GM23338 (cell line): ENCODE measurements around the gene SMYD3. TPM values are rescaled to one million over a fixed set of nuclear protein-coding genes. Genes with fewer than 3 reads are reported as not detected.

Experiments
- ATAC-seq: fragments of 200-7000 bp; cut with Tn5 transposase; 3 replicates; pipeline ENCODE4 v1.9.1; 2020
- DNase-seq: peaks from one replicate; pipeline ENCODE4 v3.0.0-alpha.2; 2015; ENCODE audit warnings: low spot score
- H2AFZ ChIP-seq: fragments of 200-600 bp; sonication (generic); 2 replicates; pipeline ENCODE4 v1.8.0; 2016; ENCODE audit warnings: antibody characterized with exemption, mild to moderate bottlenecking, moderate library complexity
- H3F3A ChIP-seq: fragments of 200-600 bp; sonication (generic); replicated peaks from 2 replicates; pipeline ENCODE4 v1.8.0; 2017; ENCODE audit warnings: antibody characterized with exemption, mixed run types, low read depth
- H3K27ac ChIP-seq: fragments of 200-600 bp; sonication (generic); 2 replicates; pipeline ENCODE4 v1.6.1; 2016; ENCODE audit warnings: low read depth
- H3K27me3 ChIP-seq: fragments of 200-600 bp; sonication (generic); 2 replicates; pipeline ENCODE4 v1.8.0; 2016; ENCODE audit warnings: mild to moderate bottlenecking, mixed run types, moderate library complexity; ENCODE audit not compliant: insufficient read depth
- H3K36me3 ChIP-seq: fragments of 200-600 bp; sonication (generic); 2 replicates; pipeline ENCODE4 v1.8.0; 2016; ENCODE audit warnings: mild to moderate bottlenecking; ENCODE audit not compliant: insufficient read depth
- H3K4me1 ChIP-seq: fragments of 200-600 bp; sonication (generic); 2 replicates; pipeline ENCODE4 v1.8.0; 2016; ENCODE audit warnings: mild to moderate bottlenecking, moderate library complexity; ENCODE audit not compliant: insufficient read depth
- H3K4me2 ChIP-seq: fragments of 200-600 bp; sonication (generic); 2 replicates; pipeline ENCODE4 v1.7.1; 2017; ENCODE audit warnings: mixed run types
- H3K4me3 ChIP-seq: fragments of 200-600 bp; sonication (generic); 2 replicates; pipeline ENCODE4 v1.6.1; 2016; ENCODE audit warnings: mixed run types
- H3K79me2 ChIP-seq: fragments of 200-600 bp; sonication (generic); replicated peaks from 2 replicates; pipeline ENCODE4 v1.8.0; 2017; ENCODE audit warnings: mild to moderate bottlenecking; ENCODE audit not compliant: insufficient read depth
- H3K9me2 ChIP-seq: fragments of 200-600 bp; sonication (generic); 2 replicates; pipeline ENCODE4 v1.8.0; 2017; ENCODE audit not compliant: insufficient read depth
- H4K20me1 ChIP-seq: fragments of 200-600 bp; sonication (generic); replicated peaks from 2 replicates; pipeline ENCODE4 v1.8.0; 2017; ENCODE audit warnings: mild to moderate bottlenecking; ENCODE audit not compliant: insufficient read depth
- H3K27ac Mint-ChIP-seq: 2 replicates; pipeline ENCODE4 v1.8.0; 2020; ENCODE audit warnings: inconsistent platforms, mild to moderate bottlenecking, moderate library complexity, mixed read lengths
- H3K27me3 Mint-ChIP-seq: 3 replicates; pipeline ENCODE4 v1.8.0; 2022; ENCODE audit warnings: low read depth, mild to moderate bottlenecking, moderate library complexity, mixed read lengths, inconsistent platforms; ENCODE audit not compliant: insufficient read depth, poor library complexity
- H3K36me3 Mint-ChIP-seq: 3 replicates; pipeline ENCODE4 v1.8.0; 2021; ENCODE audit warnings: low read depth, mild to moderate bottlenecking, inconsistent platforms, moderate library complexity, mixed read lengths
- H3K4me1 Mint-ChIP-seq: 3 replicates; pipeline ENCODE4 v1.8.0; 2020; ENCODE audit warnings: mild to moderate bottlenecking, inconsistent platforms, mixed read lengths
- H3K4me3 Mint-ChIP-seq: 3 replicates; pipeline ENCODE4 v1.8.0; 2021; ENCODE audit warnings: moderate library complexity, mild to moderate bottlenecking, inconsistent platforms, mixed read lengths
- H3K9me3 Mint-ChIP-seq: 3 replicates; pipeline ENCODE4 v1.8.0; 2020; ENCODE audit warnings: moderate library complexity, mild to moderate bottlenecking, inconsistent platforms, mixed read lengths
- CREB1 ChIP-seq: fragments of 250-450 bp; sonication (Bioruptor Pico); IDR thresholded peaks from 2 replicates; pipeline ENCODE4 v1.5.0; 2020; ENCODE audit warnings: low read depth, mild to moderate bottlenecking, moderate library complexity
- CTCF ChIP-seq, 2 experiments: fragments of 200-600 bp in 1 of 2; sonication (generic) in 1 of 2; conservative IDR thresholded peaks; 2 replicates each; pipeline versions ENCODE4 v1.5.1 to v1.6.1; 2016 to 2017; ENCODE audit warnings: antibody characterized with exemption in 2 of 2, low read depth in 2 of 2, mild to moderate bottlenecking in 2 of 2, moderate library complexity in 1 of 2
- EZH2phosphoT487 ChIP-seq: fragments of 200-600 bp; sonication (generic); IDR thresholded peaks from one replicate; pipeline ENCODE4 v1.8.1; 2018; ENCODE audit warnings: antibody characterized with exemption; ENCODE audit not compliant: unreplicated experiment
- NANOG ChIP-seq: IDR thresholded peaks from 2 replicates; pipeline ENCODE4 v1.6.1; 2016; ENCODE audit warnings: antibody characterized with exemption, borderline replicate concordance
- POLR2AphosphoS5 ChIP-seq: IDR thresholded peaks from 2 replicates; pipeline ENCODE4 v1.6.1; 2016; ENCODE audit warnings: antibody characterized with exemption, low read depth
- STAT1 ChIP-seq: IDR thresholded peaks from one replicate; pipeline ENCODE4 v1.6.1; 2016; ENCODE audit warnings: antibody characterized with exemption; ENCODE audit not compliant: unreplicated experiment
- ZNF331 ChIP-seq: fragments of 250-450 bp; sonication (Bioruptor Pico); IDR thresholded peaks from 2 replicates; pipeline ENCODE4 v1.5.0; 2020; ENCODE audit warnings: low read depth, mild to moderate bottlenecking, moderate library complexity
- polyA plus RNA-seq: library from polyadenylated mRNA; unstranded; fragments of >200 nt; fragmentation: Nextera tagmentation; extraction: Ambion mirVana; gene quantifications from 2 replicates; pipeline ENCODE4 v1.2.1, GENCODE V29; 2016
- total RNA-seq: library from RNA; depleted of rRNA; stranded (reverse); fragments of >200 nt; shearing (Covaris generic); gene quantifications from 2 replicates; pipeline ENCODE4 v1.2.3, GENCODE V29; 2014
- TF ChIP-seq, protein P1 (sequence below): fragments of 250-450 bp; sonication (Bioruptor Pico); IDR thresholded peaks from 2 replicates; pipeline ENCODE4 v1.5.0; 2020; ENCODE audit warnings: mild to moderate bottlenecking, moderate library complexity
- TF ChIP-seq, protein P2 (sequence below): IDR thresholded peaks from 2 replicates; pipeline ENCODE4 v1.6.1; 2016; ENCODE audit warnings: antibody characterized with exemption

The SMYD3 gene
- total and polyA plus RNA-seq, 2 experiments from 2014 or later, result 31.8 to 34.4 TPM

DNA sequence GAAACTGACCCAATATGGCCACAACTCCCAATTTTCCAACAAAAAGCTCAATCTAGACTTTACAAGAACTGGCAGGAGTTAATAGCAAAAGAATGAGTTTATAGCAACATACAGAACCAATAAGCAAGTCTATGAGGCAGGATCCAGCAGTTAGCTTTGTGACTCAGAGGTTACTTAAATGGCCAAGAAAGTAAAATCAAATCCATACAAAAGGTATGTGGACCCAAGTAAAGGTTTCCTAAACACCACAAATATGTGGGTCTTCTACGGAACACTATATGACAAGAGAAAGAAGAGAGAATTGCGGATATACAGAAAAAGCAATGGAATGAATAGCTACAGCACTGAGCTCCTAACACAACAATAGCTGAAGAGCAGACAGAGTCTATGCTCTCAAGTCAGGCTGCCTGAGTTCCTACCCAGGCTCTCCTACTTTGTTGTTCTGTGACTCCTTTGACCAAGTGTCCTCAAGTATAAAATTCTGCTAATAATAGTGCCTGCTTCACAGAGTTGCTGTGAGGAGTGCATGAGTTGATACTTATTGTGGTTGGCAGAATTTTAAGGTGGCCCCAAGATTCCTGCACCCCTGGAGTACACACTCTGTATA lies 204.3 kb downstream of the SMYD3 start (continued):
- TF ChIP-seq, protein P1, sequence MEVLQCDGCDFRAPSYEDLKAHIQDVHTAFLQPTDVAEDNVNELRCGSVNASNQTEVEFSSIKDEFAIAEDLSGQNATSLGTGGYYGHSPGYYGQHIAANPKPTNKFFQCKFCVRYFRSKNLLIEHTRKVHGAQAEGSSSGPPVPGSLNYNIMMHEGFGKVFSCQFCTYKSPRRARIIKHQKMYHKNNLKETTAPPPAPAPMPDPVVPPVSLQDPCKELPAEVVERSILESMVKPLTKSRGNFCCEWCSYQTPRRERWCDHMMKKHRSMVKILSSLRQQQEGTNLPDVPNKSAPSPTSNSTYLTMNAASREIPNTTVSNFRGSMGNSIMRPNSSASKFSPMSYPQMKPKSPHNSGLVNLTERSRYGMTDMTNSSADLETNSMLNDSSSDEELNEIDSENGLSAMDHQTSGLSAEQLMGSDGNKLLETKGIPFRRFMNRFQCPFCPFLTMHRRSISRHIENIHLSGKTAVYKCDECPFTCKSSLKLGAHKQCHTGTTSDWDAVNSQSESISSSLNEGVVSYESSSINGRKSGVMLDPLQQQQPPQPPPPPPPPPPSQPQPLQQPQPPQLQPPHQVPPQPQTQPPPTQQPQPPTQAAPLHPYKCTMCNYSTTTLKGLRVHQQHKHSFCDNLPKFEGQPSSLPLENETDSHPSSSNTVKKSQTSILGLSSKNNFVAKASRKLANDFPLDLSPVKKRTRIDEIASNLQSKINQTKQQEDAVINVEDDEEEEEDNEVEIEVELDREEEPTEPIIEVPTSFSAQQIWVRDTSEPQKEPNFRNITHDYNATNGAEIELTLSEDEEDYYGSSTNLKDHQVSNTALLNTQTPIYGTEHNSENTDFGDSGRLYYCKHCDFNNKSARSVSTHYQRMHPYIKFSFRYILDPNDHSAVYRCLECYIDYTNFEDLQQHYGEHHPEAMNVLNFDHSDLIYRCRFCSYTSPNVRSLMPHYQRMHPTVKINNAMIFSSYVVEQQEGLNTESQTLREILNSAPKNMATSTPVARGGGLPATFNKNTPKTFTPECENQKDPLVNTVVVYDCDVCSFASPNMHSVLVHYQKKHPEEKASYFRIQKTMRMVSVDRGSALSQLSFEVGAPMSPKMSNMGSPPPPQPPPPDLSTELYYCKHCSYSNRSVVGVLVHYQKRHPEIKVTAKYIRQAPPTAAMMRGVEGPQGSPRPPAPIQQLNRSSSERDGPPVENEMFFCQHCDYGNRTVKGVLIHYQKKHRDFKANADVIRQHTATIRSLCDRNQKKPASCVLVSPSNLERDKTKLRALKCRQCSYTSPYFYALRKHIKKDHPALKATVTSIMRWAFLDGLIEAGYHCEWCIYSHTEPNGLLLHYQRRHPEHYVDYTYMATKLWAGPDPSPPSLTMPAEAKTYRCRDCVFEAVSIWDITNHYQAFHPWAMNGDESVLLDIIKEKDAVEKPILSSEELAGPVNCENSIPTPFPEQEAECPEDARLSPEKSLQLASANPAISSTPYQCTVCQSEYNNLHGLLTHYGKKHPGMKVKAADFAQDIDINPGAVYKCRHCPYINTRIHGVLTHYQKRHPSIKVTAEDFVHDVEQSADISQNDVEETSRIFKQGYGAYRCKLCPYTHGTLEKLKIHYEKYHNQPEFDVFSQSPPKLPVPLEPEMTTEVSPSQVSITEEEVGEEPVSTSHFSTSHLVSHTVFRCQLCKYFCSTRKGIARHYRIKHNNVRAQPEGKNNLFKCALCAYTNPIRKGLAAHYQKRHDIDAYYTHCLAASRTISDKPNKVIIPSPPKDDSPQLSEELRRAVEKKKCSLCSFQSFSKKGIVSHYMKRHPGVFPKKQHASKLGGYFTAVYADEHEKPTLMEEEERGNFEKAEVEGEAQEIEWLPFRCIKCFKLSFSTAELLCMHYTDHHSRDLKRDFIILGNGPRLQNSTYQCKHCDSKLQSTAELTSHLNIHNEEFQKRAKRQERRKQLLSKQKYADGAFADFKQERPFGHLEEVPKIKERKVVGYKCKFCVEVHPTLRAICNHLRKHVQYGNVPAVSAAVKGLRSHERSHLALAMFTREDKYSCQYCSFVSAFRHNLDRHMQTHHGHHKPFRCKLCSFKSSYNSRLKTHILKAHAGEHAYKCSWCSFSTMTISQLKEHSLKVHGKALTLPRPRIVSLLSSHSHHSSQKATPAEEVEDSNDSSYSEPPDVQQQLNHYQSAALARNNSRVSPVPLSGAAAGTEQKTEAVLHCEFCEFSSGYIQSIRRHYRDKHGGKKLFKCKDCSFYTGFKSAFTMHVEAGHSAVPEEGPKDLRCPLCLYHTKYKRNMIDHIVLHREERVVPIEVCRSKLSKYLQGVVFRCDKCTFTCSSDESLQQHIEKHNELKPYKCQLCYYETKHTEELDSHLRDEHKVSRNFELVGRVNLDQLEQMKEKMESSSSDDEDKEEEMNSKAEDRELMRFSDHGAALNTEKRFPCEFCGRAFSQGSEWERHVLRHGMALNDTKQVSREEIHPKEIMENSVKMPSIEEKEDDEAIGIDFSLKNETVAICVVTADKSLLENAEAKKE (CRISPR knock-in tag), result no peak
- TF ChIP-seq ZNF331 (CRISPR knock-in tag) (no peak), CREB1 (CRISPR knock-in tag) (no peak), NANOG (no peak), CTCF (conservative IDR thresholded peaks at IDR 0.05; ENCODE audit: low read depth in 2 of 2) (no peak), STAT1 (no peak), EZH2phosphoT487 (no peak)

GRCh38 chr1:246302251-246302625 lies 204.8 kb downstream of the SMYD3 start:
- H3K27me3 ChIP-seq, result no peaks in the 10 kb centered on the region
- Mint-ChIP-seq H3K4me1 (peaks cover 13% of the 10 kb centered on the region; the same call in 2 of the 3 replicates), H3K36me3 (no peaks in the 10 kb centered on the region), H3K9me3 (no peaks in the 10 kb centered on the region), H3K27me3 (no peaks in the 10 kb centered on the region), H3K27ac (no peak overlapping the region), H3K4me3 (no peak overlapping the region)
- H3F3A ChIP-seq, result no peaks in the 10 kb centered on the region
- no peaks in the 10 kb centered on the region for H4K20me1 ChIP-seq
- H3K27ac ChIP-seq, result no peak overlapping the region
- ATAC-seq, result no peak
- no peak overlapping the region for H3K4me2 ChIP-seq
- peaks cover 5% of the 10 kb centered on the region; the same call in 1 of the 2 replicates for H3K4me1 ChIP-seq
- no peak overlapping the region for H2AFZ ChIP-seq
- H3K9me2 ChIP-seq, result no peaks in the 10 kb centered on the region
- H3K79me2 ChIP-seq, result no peaks in the 10 kb centered on the region
- no peaks in the 10 kb centered on the region for H3K36me3 ChIP-seq
- no peak overlapping the region for H3K4me3 ChIP-seq
- no peak for DNase-seq
- TF ChIP-seq STAT1 (no peak), ZNF331 (CRISPR knock-in tag) (no peak), CREB1 (CRISPR knock-in tag) (no peak), POLR2AphosphoS5 (no peak), CTCF (conservative IDR thresholded peaks at IDR 0.05; ENCODE audit: low read depth in 2 of 2) (no peak), NANOG (no peak)
- TF ChIP-seq, protein P2, sequence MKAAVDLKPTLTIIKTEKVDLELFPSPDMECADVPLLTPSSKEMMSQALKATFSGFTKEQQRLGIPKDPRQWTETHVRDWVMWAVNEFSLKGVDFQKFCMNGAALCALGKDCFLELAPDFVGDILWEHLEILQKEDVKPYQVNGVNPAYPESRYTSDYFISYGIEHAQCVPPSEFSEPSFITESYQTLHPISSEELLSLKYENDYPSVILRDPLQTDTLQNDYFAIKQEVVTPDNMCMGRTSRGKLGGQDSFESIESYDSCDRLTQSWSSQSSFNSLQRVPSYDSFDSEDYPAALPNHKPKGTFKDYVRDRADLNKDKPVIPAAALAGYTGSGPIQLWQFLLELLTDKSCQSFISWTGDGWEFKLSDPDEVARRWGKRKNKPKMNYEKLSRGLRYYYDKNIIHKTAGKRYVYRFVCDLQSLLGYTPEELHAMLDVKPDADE, result no peak
